ENCODE results near the gene NTMT2.
"Not testable (repeated sequence)": the region's sequence is repeated elsewhere in the genome, so short reads cannot be mapped to it uniquely, and the experiment has no call there.

NTMT2 gene

DNA sequence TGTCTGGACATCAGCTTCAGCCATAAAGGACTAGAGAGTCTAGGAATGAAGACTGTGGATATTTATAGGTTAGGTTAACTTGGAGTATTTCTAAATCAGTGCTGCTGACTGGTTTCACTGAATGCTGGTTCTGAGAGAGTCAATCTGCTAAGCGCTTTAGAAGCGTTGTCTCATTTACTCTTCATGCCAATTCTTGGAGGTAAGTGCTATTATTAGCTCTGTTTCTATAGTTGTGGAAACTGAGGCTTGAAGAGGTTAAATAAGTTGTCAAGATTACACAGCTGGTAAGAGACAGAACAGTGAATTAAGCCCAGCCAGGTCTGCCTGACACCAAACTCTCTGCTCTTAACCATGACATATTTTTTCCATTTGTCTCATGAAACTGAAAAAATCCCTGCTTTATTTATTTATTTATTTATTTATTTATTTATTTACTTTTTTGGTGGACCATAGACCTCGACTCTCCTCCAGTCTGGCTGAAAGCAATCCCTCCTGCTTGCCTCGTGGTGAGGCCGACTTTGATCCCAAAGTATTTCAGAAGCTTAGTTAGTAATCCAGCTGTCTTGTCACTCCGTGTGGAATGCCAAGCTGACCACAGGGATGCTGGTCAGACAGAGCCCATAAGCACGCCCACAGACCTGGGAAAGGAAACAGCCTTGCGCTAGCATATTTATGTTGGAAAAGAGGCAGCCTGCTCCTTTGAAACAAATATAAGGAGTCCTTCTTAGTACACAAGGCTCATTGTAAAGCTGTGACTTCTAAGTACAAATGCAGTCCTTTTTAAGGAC is 16.9 kb downstream of the NTMT2 start:
- DNase-seq: peak; percentile 58

DNA sequence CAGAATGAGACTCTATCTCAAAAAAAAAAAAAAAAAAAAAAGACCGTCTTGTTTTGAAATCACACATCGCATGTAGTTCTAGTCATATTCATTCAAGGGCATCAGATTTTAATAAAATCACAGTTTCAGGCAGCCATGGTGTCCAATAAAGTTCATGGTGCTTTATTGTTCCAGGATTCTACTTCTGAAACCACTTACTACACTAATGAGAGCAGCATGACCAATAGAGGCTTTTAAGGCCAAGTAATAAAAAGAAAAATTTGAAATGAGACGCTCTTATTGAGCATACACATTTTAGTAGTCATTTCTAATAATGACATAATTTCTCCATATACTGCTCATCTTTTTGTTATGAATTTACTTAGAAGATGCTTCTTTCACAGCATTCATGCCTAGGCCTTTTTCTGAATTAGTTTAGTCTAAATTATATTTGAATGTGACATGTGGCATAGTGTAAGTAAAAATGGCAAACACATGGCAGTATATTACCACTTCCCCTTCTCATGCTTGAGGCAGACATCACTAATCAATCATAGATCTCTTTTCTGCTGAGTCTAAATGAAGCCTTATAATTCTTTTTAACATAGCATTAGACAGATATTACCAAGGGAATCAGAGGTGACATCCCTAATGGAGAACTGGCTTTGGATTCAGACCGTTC is 18.5 kb downstream of the NTMT2 start:
- no peak for DNase-seq

DNA sequence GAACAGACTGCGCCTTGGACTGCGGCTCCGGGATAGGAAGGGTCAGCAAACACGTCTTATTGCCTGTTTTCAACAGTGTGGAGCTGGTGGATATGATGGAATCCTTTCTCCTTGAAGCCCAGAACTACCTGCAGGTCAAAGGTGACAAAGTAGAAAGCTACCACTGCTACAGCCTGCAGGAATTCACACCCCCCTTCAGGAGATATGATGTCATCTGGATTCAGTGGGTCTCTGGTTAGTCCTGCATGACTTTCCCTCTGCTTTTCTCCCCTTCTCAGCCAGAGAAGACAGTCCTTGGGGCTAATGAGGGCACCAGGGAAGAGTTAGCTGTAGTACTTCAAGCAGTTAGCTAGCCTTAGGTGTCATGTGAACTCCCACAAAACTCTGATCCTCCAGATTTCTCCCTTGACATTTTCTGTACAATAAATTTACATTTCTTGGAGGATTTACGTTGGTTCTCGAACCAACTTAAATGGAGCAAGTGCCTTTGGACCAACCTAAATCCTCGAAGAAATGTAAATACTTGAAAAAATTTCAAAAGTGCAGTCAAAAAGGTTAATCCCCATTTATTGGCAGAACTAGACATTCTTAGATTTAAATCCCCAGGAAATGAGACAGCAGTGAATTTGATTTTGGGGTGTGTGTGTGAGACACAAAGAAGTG is 20.9 kb downstream of the NTMT2 start:
- DNase-seq: no peak

GRCh38 chr1:170168265-170168664 is 22.5 kb downstream of the NTMT2 start:
- no peak for DNase-seq

DNA sequence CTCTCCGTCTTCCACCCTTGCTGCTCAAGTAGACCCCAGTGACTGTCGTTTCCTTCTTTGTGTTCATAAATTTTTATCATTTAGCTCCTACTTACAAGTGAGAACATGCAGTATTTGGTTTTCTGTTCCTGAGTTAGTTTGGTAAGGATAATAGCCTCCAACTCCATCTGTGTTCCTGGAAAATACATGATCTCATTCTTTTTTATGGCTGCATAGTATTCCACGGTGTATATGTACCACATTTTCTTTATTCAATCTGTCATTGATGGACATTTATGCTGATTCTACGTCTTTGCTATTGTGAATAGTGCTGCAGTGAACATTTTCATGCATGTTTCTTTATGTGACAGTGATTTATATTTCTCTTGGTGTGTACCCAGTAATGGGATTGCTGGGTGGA is 24.8 kb downstream of the NTMT2 start:
- not testable (repeated sequence) for DNase-seq

DNA sequence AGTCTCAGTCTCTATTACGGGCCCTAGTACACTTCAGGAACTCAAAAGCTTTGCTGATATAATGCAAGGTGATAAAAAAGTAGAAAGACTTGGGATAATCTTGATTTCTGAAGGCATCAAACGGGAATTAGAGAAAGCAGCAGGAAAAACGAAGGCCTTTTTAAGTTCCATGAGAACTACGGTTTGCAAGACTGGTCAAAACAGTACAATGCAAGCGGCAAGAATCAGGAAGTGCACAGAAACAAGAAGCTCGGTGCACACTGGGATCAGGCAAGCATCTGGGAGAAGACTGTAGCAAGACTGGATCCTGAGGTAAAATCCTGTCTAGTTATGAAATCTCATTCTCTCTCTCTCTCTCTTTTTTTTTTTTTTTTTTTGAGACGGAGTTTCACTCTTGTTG is 28.6 kb downstream of the NTMT2 start:
- DNase-seq: no peak

GRCh38 chr1:170175041-170175440 is 29.3 kb downstream of the NTMT2 start:
- no peak for DNase-seq

- DNase-seq: no peak
Observed at GRCh38 chr1:170175484-170175883, 29.7 kb downstream of the NTMT2 start.

GRCh38 chr1:170176772-170177171 is 31.0 kb downstream of the NTMT2 start:
- DNase-seq: no peak

DNA sequence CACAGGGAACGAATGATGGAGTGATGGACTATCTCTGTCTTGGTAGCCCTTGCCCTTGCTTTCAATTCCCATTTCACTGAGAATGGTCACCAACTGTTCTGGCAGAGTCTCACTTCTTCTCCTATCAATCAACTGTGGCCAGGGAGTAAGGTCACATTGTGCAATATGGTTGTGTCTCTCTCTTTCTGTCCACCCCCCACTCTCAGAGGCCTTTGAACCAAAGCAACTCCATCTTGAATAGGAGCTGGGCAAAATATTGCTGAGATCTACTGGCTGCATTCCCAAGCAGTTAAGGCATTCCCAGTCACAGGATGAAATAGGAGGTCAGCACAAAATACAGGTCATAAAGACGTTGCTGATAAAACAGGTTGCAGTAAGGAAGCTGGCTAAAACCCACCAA is 36.7 kb downstream of the NTMT2 start:
- DNase-seq: no peak

GRCh38 chr1:170192546-170192945 is 46.8 kb downstream of the NTMT2 start:
- no peak for DNase-seq

DNA sequence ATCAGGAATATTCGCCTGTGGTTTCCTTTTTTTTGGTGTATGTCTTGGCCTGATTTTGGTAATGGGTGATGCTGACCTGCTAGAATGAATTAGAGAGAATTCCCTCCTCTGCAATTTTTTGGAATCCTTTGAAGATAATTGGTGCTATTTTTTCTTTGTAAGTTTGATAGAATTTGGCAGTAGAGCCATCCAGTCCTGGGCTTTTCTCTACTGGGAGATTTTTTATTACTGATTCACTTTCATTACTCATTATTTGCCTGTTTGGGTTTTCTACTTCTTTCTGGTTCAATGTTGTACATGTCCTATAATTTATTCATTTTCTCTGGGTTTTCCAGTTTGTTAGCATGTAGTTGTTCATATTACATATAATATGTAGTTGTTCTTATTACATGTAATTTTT is 48.7 kb downstream of the NTMT2 start:
- no peak for DNase-seq

DNA sequence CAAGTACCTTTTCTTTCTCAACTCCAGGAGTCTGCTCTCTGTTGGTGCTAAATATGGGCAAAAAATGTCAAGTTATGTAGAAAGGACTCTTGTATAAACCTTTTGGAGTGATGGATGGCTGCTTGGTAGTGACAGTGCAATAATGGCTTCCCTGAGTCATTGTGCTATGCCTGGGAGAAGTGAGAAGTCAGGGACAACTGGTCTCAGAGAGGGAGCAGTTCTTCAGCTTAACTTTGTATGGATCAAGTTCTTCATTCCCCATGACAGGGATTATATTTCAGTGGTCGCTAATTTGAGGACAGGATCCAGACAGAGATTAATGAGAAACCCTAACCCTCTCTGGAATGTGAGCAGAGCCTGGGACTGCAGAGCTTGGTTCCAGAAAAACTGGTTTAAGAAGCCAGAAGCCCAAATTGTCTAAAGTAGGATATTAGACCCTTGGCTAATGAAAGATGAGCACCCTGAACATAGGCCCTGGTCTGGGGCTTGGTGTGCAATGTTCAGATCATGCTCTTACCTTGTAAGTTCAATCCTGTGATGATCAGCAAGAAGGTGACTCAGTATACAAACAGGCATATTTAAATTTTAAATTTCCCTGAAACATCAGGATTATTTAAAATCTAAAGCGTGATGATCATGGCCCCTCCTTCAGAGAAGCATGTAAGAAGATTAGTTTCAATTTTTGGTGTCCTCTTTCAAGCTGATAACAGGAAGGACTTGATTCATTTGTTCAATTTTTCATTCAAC is 50.9 kb downstream of the NTMT2 start:
- no peak for DNase-seq

- no peak for DNase-seq
Observed at GRCh38 chr1:170198090-170198489, 52.3 kb downstream of the NTMT2 start.

DNA sequence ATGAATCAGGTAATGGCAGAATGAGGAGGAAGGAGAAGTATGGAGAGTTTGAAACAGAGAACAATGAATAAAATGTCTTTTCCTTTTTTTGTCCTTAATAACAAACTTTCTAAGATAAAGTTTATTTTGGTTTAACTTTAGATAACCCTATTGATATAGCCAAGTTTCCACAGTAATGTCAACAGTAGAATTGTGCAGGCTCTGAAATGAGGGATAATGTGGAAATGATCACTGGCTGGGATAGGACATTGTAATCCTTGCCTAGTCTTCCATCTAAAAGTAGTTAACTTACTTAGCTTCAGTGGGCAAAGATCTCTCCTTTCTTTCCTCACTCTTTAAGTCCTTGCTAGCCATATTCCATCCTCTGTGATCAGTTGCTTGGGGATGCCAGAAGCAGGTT is 52.8 kb downstream of the NTMT2 start:
- no peak for DNase-seq

DNA sequence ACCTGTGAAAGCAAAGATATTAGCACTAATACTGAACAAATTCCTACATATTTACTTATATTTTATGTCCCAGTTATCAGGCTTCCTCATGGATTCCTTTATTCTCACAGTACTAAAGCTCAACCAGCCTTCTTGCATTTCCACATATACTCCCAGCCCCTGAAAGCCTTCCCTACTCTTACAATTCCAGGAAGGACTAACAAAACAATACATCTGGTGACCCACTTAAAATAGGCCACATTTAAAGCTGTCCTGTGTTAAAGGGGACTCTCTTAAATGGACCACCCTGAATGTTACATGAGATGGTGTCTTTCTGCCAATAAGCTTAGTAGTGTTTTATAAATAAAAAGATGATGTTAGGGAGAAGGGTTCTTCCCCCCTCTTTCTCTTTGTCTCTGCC is 54.4 kb downstream of the NTMT2 start:
- no peak for DNase-seq

- no peak for DNase-seq
Observed at GRCh38 chr1:170200621-170201397, 55.0 kb downstream of the NTMT2 start.

DNA sequence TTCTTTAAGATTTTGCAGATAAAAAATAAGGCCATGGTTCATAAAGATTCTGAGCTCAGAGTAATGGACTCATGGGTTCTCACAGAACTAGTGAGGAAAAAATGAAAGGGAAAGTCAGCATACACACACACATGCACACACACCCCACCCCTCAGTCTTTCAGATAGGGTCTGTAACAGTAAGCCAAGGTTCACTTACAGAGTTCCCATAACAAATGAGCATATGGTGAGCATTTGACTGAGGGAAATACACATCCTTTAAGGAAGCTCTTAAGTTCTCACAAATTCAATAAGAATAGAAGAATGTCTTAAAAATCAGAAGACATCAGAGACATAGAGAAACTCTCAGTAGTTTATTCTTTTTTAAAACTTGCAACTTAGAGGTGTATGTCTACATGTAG is 57.9 kb downstream of the NTMT2 start:
- no peak for DNase-seq

GRCh38 chr1:170204121-170204520 is 58.4 kb downstream of the NTMT2 start:
- no peak for DNase-seq

GRCh38 chr1:170205301-170205700 is 59.5 kb downstream of the NTMT2 start:
- no peak for DNase-seq

DNA sequence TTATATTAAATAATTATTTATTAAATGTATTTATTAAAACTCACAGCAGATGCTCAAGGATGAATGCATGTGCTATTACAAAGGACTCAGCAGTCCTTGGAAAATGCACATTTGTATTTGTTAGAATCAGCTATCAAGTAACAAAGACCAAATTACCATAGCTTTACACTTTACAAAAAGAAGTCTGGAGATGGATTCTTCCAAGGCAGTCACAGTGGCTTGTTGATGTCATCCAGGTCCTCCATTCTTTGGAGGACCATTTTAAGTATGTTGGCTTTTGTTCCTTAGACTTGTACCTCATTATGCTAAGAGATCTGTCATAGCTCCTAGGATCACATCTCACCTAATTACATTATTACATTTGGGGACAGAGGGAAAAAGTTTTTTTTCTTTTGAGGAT is 63.4 kb downstream of the NTMT2 start:
- DNase-seq: no peak

- no peak for DNase-seq
Observed at GRCh38 chr1:170210142-170210541, 64.4 kb downstream of the NTMT2 start.

DNA sequence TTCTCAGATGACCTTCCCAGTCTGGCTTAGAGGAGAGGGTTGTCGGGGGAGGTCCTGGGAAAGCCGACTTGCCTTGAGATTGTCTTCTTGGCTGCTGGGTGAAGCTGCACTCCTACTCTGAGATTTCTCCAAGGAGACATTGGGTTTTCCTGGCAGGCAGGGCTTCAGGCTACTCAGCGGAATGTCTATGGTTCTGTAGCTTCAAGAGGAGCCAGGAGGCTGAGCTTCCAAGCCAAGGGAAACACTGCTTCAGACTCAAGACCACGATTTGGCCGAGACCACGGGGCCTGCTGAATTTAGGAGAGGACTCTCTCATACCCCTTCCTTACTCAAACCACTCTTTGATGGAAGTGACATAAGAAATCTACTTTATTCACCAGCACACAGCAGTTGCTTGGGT is 67.8 kb downstream of the NTMT2 start:
- peak; percentile 55 for DNase-seq
